ENCODE measurements around the gene HOXB6. TPM values are rescaled to one million over a fixed set of nuclear protein-coding genes. Genes with fewer than 3 reads are reported as not detected.

HOXB6 gene
- polyA plus RNA-seq, 2 of the 4 experiments (the other 2 are of a cell fraction) = 10.2 to 14.7 TPM

DNA sequence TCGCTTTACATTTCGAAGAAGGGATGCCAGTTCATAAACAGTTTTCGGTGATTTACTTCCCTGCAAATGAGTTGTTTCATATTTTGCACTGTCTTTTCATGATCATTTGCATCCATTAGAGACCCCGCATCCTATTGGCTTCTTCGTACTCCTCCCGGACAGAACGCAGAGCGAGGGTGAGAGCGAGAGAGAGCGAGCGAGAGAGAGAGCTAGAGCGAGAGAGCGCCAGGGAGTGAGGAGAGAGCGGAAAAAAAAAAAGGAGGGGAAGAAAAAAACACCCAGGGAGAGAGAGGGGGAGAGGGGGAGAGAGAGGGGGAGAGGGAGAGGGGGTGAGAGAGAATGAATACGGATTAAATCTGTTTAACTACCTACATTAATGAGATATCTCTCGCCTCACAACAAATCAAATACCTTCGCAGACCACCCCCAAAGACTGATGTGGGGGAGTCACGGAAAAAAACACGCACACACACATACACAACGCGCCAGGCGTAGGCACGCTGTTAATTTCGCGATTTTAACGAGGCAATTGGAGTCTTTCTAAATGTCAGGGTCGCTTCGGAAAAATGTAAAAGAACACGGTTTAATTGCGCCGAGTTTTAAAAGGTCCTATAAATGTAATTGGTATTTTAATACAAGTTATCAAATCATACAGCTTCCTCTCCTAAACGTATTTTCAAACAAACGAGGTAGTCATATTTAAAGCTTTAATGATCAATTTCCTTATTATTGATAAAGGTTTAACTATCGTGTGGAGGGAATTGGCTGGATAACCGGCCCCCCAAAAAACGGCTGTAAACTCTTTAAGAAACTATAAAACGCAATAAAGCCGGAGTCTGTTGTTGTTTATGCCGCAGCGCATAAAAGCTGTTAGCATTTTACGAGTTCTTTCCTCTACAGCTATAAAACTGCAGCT lies 10.5 kb upstream of the HOXB6 start, which contains the start of gene HOXB8:
TSS of gene HOXB8 (minus strand) at position 246 of the 916 bp plus-strand sequence. CDS start 588 bp downstream, outside the sequence.
- peak in 1 of 2 experiments; percentile 39 for DNase-seq (ENCODE audit: low read depth in 1 of 2, low spot score in 1 of 2)
- TF ChIP-seq CHD2 (IDR thresholded peaks at IDR 0.05; ENCODE audit: low read length, partially characterized antibody) (no peak), JUNB (IDR thresholded peaks at IDR 0.05) (no peak), FOSL2 (IDR thresholded peaks at IDR 0.05) (no peak), FOSL2 (CRISPR knock-in tag; IDR thresholded peaks at IDR 0.05) (no peak), MAFK (IDR thresholded peaks at IDR 0.05; ENCODE audit: partially characterized antibody) (no peak), CHD4 (IDR thresholded peaks at IDR 0.05; ENCODE audit: borderline replicate concordance) (no peak), JUN (IDR thresholded peaks at IDR 0.05) (no peak), BHLHE40 (IDR thresholded peaks at IDR 0.05; ENCODE audit: low read depth, low read length) (no peak), MYC (IDR thresholded peaks at IDR 0.05; ENCODE audit: borderline replicate concordance, low read length) (no peak), EHMT2 (IDR thresholded peaks at IDR 0.05; ENCODE audit: low read depth) (no peak), HEYL (CRISPR knock-in tag; IDR thresholded peaks at IDR 0.05) (no peak), USF2 (IDR thresholded peaks at IDR 0.05) (no peak), ZNF302 (CRISPR knock-in tag; IDR thresholded peaks at IDR 0.05) (no peak), RCOR1 (IDR thresholded peaks at IDR 0.05; ENCODE audit: low read depth, low read length) (no peak)
- TF ChIP-seq, protein P1, sequence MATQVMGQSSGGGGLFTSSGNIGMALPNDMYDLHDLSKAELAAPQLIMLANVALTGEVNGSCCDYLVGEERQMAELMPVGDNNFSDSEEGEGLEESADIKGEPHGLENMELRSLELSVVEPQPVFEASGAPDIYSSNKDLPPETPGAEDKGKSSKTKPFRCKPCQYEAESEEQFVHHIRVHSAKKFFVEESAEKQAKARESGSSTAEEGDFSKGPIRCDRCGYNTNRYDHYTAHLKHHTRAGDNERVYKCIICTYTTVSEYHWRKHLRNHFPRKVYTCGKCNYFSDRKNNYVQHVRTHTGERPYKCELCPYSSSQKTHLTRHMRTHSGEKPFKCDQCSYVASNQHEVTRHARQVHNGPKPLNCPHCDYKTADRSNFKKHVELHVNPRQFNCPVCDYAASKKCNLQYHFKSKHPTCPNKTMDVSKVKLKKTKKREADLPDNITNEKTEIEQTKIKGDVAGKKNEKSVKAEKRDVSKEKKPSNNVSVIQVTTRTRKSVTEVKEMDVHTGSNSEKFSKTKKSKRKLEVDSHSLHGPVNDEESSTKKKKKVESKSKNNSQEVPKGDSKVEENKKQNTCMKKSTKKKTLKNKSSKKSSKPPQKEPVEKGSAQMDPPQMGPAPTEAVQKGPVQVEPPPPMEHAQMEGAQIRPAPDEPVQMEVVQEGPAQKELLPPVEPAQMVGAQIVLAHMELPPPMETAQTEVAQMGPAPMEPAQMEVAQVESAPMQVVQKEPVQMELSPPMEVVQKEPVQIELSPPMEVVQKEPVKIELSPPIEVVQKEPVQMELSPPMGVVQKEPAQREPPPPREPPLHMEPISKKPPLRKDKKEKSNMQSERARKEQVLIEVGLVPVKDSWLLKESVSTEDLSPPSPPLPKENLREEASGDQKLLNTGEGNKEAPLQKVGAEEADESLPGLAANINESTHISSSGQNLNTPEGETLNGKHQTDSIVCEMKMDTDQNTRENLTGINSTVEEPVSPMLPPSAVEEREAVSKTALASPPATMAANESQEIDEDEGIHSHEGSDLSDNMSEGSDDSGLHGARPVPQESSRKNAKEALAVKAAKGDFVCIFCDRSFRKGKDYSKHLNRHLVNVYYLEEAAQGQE (IDR thresholded peaks at IDR 0.05) = no peak
- ChIA-PET CTCF (interaction anchor here (0.8 to 4.8 kb wide), 21 partner anchors 8 to 597 kb away, joined by 3 to 37 read pairs (median 4); partner anchors contain the start of gene HOXB9), POLR2A (interaction anchor here (2.9 kb wide), 1 partner anchor 10 kb away, joined by 30 read pairs; the partner anchor contains the start of gene HOXB9)
- WGBS (ENCODE audit: missing lambda C conversion rate) = 66% methylated on average over 41 of the region's 41 CpGs
- no peak for ATAC-seq
- FAIRE-seq = no peak
- Histone ChIP-seq H3K4me2 (peak within 1 kb of the TSS; percentile 98), H3K4me1 (peaks cover 12% of the 10 kb centered on the region), H3K9me3 (no peaks in the 10 kb centered on the region), H3K4me3 (peak within 1 kb of the TSS; percentile 74), H3K27ac (peak within 1 kb of the TSS; percentile 93 to 99)

- ChIA-PET CTCF (interaction anchor here (0.8 to 3.0 kb wide), 22 partner anchors 9 to 596 kb away, joined by 3 to 17 read pairs (median 4); partner anchors contain the start of gene HOXB9), POLR2A (interaction anchor here (0.6 to 2.9 kb wide), 5 partner anchors 11 to 566 kb away, joined by 3 to 30 read pairs (median 4); partner anchors contain the start of genes HOXB9 and NFE2L1)
- peak overlapping the region; percentile 93 to 99 for H3K27ac ChIP-seq
- WGBS (ENCODE audit: missing lambda C conversion rate) = 1% methylated on average over 49 of the region's 55 CpGs
- peaks cover 20% of the 10 kb centered on the region for H3K4me1 ChIP-seq
- H3K4me3 ChIP-seq = peak overlapping the region; percentile 74
- peak; percentile 27 to 54 for ATAC-seq
- DNase-seq (ENCODE audit: low read depth in 1 of 2, low spot score in 1 of 2) = peak; percentile 64 to 71
- no peaks in the 10 kb centered on the region for H3K9me3 ChIP-seq
- no peak for FAIRE-seq
- peak overlapping the region; percentile 98 for H3K4me2 ChIP-seq
- no peak for TF ChIP-seq CTCF (IDR thresholded peaks at IDR 0.05)
- TF ChIP-seq JUN (IDR thresholded peaks at IDR 0.05) = no peak
- TF ChIP-seq SMC3 (IDR thresholded peaks at IDR 0.05) = no peak
- 0 out of 2 replicates have a peak, but pooled peaks have one; percentile 56 for TF ChIP-seq RNF2 (IDR thresholded peaks at IDR 0.05; ENCODE audit: borderline replicate concordance, low read depth)
- no peak for TF ChIP-seq MAZ (IDR thresholded peaks at IDR 0.05; ENCODE audit: borderline replicate concordance, low read depth, low read length)
- peak; percentile 75; the same call in 1 of the 2 replicates for TF ChIP-seq MAX (IDR thresholded peaks at IDR 0.05)
- no peak for TF ChIP-seq CHD4 (IDR thresholded peaks at IDR 0.05; ENCODE audit: borderline replicate concordance)
- no peak for TF ChIP-seq RCOR1 (IDR thresholded peaks at IDR 0.05; ENCODE audit: low read depth, low read length)
- TF ChIP-seq HEYL (CRISPR knock-in tag; IDR thresholded peaks at IDR 0.05) = no peak
- no peak for TF ChIP-seq NFE2L2 (conservative IDR thresholded peaks at IDR 0.05; ENCODE audit: low read length)
- TF ChIP-seq HES2 (IDR thresholded peaks at IDR 0.05) = no peak
- TF ChIP-seq HOXA7 (CRISPR knock-in tag; IDR thresholded peaks at IDR 0.05) = no peak
- TF ChIP-seq KDM1A (IDR thresholded peaks at IDR 0.05; ENCODE audit: low read depth) = no peak
- TF ChIP-seq MAFK (IDR thresholded peaks at IDR 0.05; ENCODE audit: partially characterized antibody) = no peak
- TF ChIP-seq HDAC2 (IDR thresholded peaks at IDR 0.05) = no peak
- no peak for TF ChIP-seq EHMT2 (IDR thresholded peaks at IDR 0.05; ENCODE audit: low read depth)
Measured at GRCh38 chr17:48613862-48614694, 9.3 kb upstream of the HOXB6 start.

Measured in A549 (cell line).